ENCODE measurements around the gene HMGXB4. TPM values are rescaled to one million over a fixed set of nuclear protein-coding genes. Genes with fewer than 3 reads are reported as not detected.

Gene HMGXB4
- total RNA-seq, 1 donor from 2014 or later: 25.7 TPM

GRCh38 chr22:35219012-35219411, 38.3 kb upstream of the HMGXB4 start:
- Mint-ChIP-seq H3K27ac (ENCODE audit: unreplicated experiment) (no peak overlapping the region), H3K4me3 (ENCODE audit: unreplicated experiment) (no peak overlapping the region), H3K4me1 (ENCODE audit: unreplicated experiment) (no peaks in the 10 kb centered on the region), H3K36me3 (ENCODE audit: unreplicated experiment) (no peaks in the 10 kb centered on the region), H3K9me3 (ENCODE audit: unreplicated experiment) (no peaks in the 10 kb centered on the region), H3K27me3 (ENCODE audit: unreplicated experiment) (peaks cover 8% of the 10 kb centered on the region)
- no peak for DNase-seq (ENCODE audit: extremely low spot score, unreplicated experiment)
- TF ChIP-seq CTCF (IDR thresholded peaks at IDR 0.05): no peak

- H3K36me3 Mint-ChIP-seq (ENCODE audit: unreplicated experiment): no peaks in the 10 kb centered on the region
- no peaks in the 10 kb centered on the region for H3K4me1 Mint-ChIP-seq (ENCODE audit: unreplicated experiment)
- no peak for DNase-seq (ENCODE audit: extremely low spot score, unreplicated experiment)
- H3K9me3 Mint-ChIP-seq (ENCODE audit: unreplicated experiment): no peaks in the 10 kb centered on the region
- H3K27me3 Mint-ChIP-seq (ENCODE audit: unreplicated experiment): peaks cover 10% of the 10 kb centered on the region
- no peak overlapping the region for H3K4me3 Mint-ChIP-seq (ENCODE audit: unreplicated experiment)
- H3K27ac Mint-ChIP-seq (ENCODE audit: unreplicated experiment): no peak overlapping the region
- TF ChIP-seq CTCF (IDR thresholded peaks at IDR 0.05): no peak
Observed at GRCh38 chr22:35220221-35220620, 37.1 kb upstream of the HMGXB4 start.

- no peaks in the 10 kb centered on the region for H3K9me3 Mint-ChIP-seq (ENCODE audit: unreplicated experiment)
- H3K27ac Mint-ChIP-seq (ENCODE audit: unreplicated experiment): no peak overlapping the region
- DNase-seq (ENCODE audit: extremely low spot score, unreplicated experiment): no peak
- no peaks in the 10 kb centered on the region for H3K4me1 Mint-ChIP-seq (ENCODE audit: unreplicated experiment)
- H3K36me3 Mint-ChIP-seq (ENCODE audit: unreplicated experiment): no peaks in the 10 kb centered on the region
- peaks cover 32% of the 10 kb centered on the region for H3K27me3 Mint-ChIP-seq (ENCODE audit: unreplicated experiment)
- no peak for TF ChIP-seq CTCF (IDR thresholded peaks at IDR 0.05)
- H3K4me3 Mint-ChIP-seq (ENCODE audit: unreplicated experiment): no peak overlapping the region
Observed at GRCh38 chr22:35225010-35225409, 32.3 kb upstream of the HMGXB4 start.

GRCh38 chr22:35226958-35227647, 30.2 kb upstream of the HMGXB4 start:
- Mint-ChIP-seq H3K27me3 (ENCODE audit: unreplicated experiment) (peaks cover 41% of the 10 kb centered on the region), H3K4me3 (ENCODE audit: unreplicated experiment) (no peak overlapping the region), H3K27ac (ENCODE audit: unreplicated experiment) (no peak overlapping the region), H3K36me3 (ENCODE audit: unreplicated experiment) (no peaks in the 10 kb centered on the region), H3K9me3 (ENCODE audit: unreplicated experiment) (no peaks in the 10 kb centered on the region), H3K4me1 (ENCODE audit: unreplicated experiment) (no peaks in the 10 kb centered on the region)
- no peak for DNase-seq (ENCODE audit: extremely low spot score, unreplicated experiment)
- TF ChIP-seq CTCF (IDR thresholded peaks at IDR 0.05): no peak

- Mint-ChIP-seq H3K9me3 (ENCODE audit: unreplicated experiment) (no peaks in the 10 kb centered on the region), H3K4me1 (ENCODE audit: unreplicated experiment) (no peaks in the 10 kb centered on the region), H3K36me3 (ENCODE audit: unreplicated experiment) (no peaks in the 10 kb centered on the region), H3K27me3 (ENCODE audit: unreplicated experiment) (peaks cover 52% of the 10 kb centered on the region), H3K27ac (ENCODE audit: unreplicated experiment) (no peak overlapping the region), H3K4me3 (ENCODE audit: unreplicated experiment) (no peak overlapping the region)
- DNase-seq (ENCODE audit: extremely low spot score, unreplicated experiment): no peak
- TF ChIP-seq CTCF (IDR thresholded peaks at IDR 0.05): no peak
Observed at GRCh38 chr22:35229865-35230264, 27.4 kb upstream of the HMGXB4 start.
